ENCODE data around the gene KRTAP22-1. TPM values are rescaled to one million over a fixed set of nuclear protein-coding genes. Genes with fewer than 3 reads are reported as not detected.

KRTAP22-1 gene
- polyA plus RNA-seq, 1 donor from 2014 or later, result not detected

Other genes with a start within 250 kb of the KRTAP22-1 start
- gene KRTAP13-2, start 228.8 kb upstream of the KRTAP22-1 start, polyA plus RNA-seq, result not detected
- gene KRTAP13-1, start 205.1 kb upstream of the KRTAP22-1 start, polyA plus RNA-seq, result not detected
- gene KRTAP13-3, start 175.2 kb upstream of the KRTAP22-1 start, polyA plus RNA-seq, result not detected
- gene KRTAP13-4, start 170.9 kb upstream of the KRTAP22-1 start, polyA plus RNA-seq, result not detected
- not detected for gene KRTAP15-1, start 160.8 kb upstream of the KRTAP22-1 start, polyA plus RNA-seq
- not detected for gene KRTAP19-1, start 120.7 kb upstream of the KRTAP22-1 start, polyA plus RNA-seq
- not detected for gene KRTAP19-2, start 113.7 kb upstream of the KRTAP22-1 start, polyA plus RNA-seq
- not detected for gene KRTAP19-3, start 109.1 kb upstream of the KRTAP22-1 start, polyA plus RNA-seq
- not detected for gene KRTAP19-4, start 103.9 kb upstream of the KRTAP22-1 start, polyA plus RNA-seq
- gene KRTAP19-5, start 98.9 kb upstream of the KRTAP22-1 start, polyA plus RNA-seq, result not detected
- gene KRTAP19-6, start 59.2 kb upstream of the KRTAP22-1 start, polyA plus RNA-seq, result not detected
- gene KRTAP19-7, start 39.8 kb upstream of the KRTAP22-1 start, polyA plus RNA-seq, result not detected
- not detected for gene KRTAP22-2, start 10.7 kb upstream of the KRTAP22-1 start, polyA plus RNA-seq
- gene KRTAP6-3, start 8.6 kb upstream of the KRTAP22-1 start, polyA plus RNA-seq, result not detected
- gene KRTAP6-2, start 2.2 kb upstream of the KRTAP22-1 start, polyA plus RNA-seq, result not detected
- gene KRTAP6-1, start 12.8 kb downstream of the KRTAP22-1 start, polyA plus RNA-seq, result not detected
- not detected for gene KRTAP20-1, start 15.3 kb downstream of the KRTAP22-1 start, polyA plus RNA-seq
- not detected for gene KRTAP20-4, start 19.5 kb downstream of the KRTAP22-1 start, polyA plus RNA-seq
- gene KRTAP20-2, start 34.1 kb downstream of the KRTAP22-1 start, polyA plus RNA-seq, result not detected
- not detected for gene KRTAP20-3, start 41.8 kb downstream of the KRTAP22-1 start, polyA plus RNA-seq
- gene KRTAP21-3, start 117.7 kb downstream of the KRTAP22-1 start, polyA plus RNA-seq, result not detected
- not detected for gene KRTAP21-2, start 146.2 kb downstream of the KRTAP22-1 start, polyA plus RNA-seq
- not detected for gene KRTAP21-1, start 154.3 kb downstream of the KRTAP22-1 start, polyA plus RNA-seq
- gene KRTAP8-1, start 212.2 kb downstream of the KRTAP22-1 start, polyA plus RNA-seq, result not detected
- not detected for gene KRTAP7-1, start 228.7 kb downstream of the KRTAP22-1 start, polyA plus RNA-seq